NOMO-1 (cell line): ENCODE measurements around the gene ZNF277.

Source experiments
- DNase-seq, 2 experiments: peaks; one replicate each; lab custom pipeline; 2025; ENCODE audit not compliant: unreplicated experiment in 2 of 2; lab: John Stamatoyannopoulos, UW

Gene ZNF277

DNA sequence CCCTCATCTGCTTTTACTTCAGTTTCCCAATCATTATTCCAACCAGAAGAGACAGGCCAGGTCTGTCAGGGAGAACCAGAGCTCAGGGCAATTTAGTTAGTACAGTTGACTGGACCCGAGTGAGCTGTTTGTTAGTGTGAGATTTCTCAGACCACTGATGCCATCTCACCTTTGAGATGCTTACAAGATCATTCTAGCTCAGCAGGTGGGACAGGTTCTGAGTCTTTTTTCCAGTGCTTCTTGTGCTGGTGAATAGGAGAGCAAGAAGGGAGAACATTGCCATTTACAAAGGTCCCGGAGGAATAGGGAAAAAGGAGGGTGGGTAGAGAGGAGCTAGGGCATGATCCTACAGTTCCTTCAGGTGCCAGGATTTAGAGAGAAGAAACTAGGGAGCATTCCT is 131.4 kb downstream of the ZNF277 start:
- DNase-seq, result no peak

GRCh38 chr7:112338786-112339185 is 132.3 kb downstream of the ZNF277 start:
- DNase-seq, result no peak

DNA sequence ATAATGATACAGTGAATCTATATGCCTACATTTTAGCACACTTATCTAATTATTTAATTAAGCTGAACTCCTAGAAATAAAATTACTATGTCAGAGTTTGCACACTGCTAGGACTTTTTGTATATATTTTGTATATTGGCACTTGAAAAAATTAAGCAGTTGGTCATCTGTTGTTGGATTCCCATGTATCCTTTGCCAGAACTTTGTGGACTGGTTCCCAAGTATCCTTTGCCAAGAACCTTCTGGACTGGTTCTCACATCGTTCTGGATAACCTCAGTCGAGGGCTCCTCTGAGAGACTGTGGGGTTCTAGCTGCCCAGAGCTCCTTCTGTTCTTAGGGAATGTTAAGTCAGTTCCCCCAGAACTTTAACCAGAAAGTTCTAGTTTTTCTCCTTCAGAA is 135.0 kb downstream of the ZNF277 start:
- no peak for DNase-seq

DNA sequence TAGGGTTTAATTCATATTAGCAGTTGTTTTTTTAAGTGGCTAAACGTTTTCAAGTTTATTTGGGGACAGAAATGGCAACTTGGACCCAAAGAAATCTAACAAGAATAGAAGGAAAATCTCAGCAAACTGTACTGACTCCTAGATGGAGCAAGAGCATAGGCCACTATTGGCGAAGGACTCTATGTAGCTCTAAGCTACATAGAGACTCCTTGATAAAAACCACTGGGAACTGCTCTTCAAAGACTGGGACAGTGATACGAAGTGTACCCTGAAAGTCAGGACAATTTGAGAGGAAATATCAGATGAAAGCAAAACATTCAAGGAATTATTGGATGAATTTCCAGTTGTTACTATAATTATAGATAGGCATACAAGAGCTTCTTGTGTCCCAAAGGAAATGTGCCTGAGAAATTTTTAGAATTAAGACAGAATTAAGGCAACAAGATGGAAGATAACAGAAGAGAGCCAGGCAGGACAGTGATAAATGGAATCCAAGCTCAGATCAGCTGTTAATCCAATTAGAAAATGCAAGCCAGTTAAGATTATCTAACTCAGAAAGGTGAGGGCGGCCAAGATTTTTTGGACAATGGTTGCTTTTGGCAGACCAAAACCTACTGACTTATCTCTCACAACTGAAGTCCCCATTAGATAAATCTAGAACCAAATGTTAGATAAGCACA is 140.0 kb downstream of the ZNF277 start:
- no peak for DNase-seq

- no peak for DNase-seq
Observed at GRCh38 chr7:112347088-112347487, 140.6 kb downstream of the ZNF277 start.

DNA sequence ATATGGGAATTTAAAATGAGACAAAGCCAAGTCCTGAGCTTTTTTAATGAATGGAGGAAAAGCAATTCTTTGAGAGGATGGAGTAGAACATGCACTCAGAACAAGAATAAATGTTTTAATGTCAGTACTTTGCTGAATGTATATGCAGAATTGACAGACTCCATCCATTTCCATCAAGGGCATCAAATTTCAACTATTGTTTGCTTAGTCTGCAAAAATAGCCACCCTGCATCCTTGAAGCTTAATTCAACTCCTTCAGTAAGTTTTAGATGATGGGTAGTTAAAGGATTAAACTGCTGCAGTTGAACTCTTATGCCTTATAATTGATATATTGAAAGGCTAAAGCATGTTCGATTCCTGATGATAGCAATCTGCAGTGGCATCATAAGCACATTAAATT is 144.1 kb downstream of the ZNF277 start:
- DNase-seq, result no peak

DNA sequence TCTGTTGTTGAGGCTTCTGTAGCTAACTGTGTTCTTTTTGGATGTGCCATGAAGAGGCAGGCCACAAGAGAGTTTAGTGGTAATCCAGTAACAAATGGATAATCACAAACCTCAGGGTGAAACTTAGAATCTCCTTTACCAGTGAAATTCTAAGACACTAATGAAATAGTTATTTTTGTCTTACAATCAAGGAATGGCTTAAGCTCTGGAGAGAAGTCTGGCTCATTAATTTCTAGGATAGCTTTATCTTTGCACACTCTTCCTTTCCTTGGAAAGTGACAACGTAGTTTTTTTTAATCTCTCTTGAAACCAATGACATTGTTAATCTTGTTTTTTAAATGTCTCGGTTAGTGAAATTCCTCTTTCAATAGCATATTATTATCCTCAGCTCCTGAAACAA is 150.1 kb downstream of the ZNF277 start:
- no peak for DNase-seq

- no peak for DNase-seq
Observed at GRCh38 chr7:112357136-112357535, 150.6 kb downstream of the ZNF277 start.

DNA sequence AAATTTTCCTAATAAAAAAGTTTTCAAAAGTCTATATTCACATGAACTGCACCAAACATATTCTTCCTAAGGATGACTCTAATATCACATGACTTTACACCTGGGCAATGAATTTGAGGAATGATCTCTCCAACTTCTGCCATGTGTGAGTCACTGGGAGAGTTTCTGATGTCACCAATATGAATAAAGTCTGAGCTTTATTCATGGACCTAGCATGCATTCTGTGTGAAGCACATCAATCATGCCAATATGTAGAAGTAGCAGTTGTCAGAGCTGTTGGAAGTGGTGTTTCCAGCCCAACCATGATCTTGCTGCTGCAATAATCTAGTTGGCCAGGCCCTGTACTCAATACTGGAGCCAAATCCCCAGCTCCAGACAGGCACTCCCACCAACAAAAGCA is 152.0 kb downstream of the ZNF277 start:
- DNase-seq, result no peak

- DNase-seq, result no peak
Observed at GRCh38 chr7:112359086-112359485, 152.6 kb downstream of the ZNF277 start.

- DNase-seq, result no peak
Observed at GRCh38 chr7:112360681-112361080, 154.2 kb downstream of the ZNF277 start.

- no peak for DNase-seq
Observed at GRCh38 chr7:112361154-112361553, 154.7 kb downstream of the ZNF277 start.

- DNase-seq, result no peak
Observed at GRCh38 chr7:112362053-112362650, 155.7 kb downstream of the ZNF277 start.

- DNase-seq, result no peak
Observed at GRCh38 chr7:112362731-112363131, 156.2 kb downstream of the ZNF277 start.

DNA sequence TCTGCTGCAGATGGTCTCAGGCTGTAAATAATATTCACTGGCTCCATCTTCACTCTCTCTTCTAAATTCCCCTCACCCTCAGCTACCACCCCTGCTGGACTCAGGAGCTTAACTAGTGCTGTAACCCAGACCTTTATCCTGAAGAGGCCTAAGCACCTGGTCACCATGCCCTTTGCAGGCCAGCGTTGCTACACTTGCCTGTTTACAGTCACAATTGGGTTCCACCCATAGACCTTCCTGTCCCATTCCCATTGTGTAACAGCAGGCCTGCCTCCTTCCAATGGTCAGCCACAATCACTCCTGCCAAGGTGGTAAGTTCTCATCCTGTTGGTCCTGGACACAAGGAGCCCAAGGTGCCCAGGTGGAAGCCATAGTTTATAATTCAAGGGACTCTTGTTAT is 157.9 kb downstream of the ZNF277 start:
- DNase-seq, result no peak

DNA sequence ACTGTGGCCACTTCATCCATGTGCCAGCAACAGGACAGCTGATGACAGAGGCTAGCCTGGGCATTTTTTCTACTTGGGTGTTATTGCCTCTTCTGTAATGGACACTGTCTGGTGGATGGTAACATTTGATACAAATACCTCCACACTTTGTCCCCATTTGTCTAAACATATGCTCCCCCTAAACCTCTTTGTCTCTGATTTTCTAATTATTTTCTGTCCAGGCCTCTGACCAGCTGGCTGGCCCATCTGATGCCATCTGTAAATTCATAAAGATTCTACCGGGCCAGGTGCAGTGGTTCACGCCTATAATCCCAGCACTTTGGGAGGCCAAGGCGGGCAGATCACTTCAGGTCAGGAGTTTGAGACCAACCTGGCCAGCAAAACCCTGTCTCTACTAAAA is 159.1 kb downstream of the ZNF277 start:
- no peak for DNase-seq

DNA sequence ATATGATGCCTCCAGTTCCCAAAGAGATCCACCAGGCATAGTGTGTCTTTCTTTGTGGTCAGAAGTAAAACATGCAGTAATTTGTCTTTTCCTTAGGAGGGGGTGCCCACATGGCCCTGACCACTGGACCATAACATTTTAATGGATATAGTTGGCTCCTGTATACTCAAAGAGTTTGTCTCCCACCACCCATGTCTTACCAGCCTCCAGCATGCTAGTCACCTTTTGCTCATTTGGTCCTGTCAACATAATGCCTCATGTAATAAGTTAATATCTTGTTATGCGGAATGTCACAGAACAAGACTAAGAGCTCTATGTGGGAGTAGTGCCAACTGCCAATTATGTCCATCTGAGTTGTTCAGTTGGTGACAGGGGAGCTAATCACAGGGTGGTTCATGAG is 160.4 kb downstream of the ZNF277 start:
- DNase-seq, result no peak

- no peak for DNase-seq
Observed at GRCh38 chr7:112370436-112370835, 163.9 kb downstream of the ZNF277 start.

- DNase-seq, result no peak
Observed at GRCh38 chr7:112371701-112372100, 165.2 kb downstream of the ZNF277 start.

DNA sequence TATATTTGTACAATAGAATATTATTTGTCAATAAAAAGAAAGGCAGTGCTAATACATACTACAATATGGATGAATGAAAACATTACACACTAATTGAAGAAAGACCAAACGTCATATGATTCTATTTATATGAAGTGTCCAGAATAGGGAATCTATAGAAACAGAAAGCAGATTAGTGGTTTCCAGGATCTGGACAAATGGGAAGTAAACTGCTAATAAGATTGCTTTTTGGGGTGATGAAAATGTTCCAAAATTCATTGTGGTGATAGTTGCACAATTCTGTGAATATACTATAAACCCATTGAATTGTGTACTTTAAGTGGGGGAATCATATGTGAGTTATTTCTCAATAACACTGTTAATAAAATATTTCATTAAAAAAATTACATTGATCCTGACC is 165.6 kb downstream of the ZNF277 start:
- DNase-seq, result no peak

DNA sequence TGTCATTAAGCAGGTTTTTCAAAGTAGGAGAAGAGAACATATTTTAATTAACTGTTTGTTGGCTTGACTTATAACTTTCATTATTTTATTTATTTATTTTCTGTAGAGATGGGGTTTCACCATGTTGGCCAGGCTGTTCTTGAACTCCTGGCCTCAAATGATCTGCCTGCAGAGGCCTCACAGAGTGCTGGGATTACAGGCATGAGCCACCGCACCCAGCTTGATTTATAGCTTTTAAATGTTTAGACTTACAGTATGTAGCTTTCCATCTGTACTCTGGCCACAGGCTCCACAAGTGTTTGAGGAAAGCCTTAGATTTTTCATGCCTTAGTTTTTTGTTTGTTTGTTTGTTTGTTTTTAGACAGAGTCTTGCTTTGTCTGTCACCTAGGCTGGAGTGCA is 171.1 kb downstream of the ZNF277 start:
- DNase-seq, result no peak

DNA sequence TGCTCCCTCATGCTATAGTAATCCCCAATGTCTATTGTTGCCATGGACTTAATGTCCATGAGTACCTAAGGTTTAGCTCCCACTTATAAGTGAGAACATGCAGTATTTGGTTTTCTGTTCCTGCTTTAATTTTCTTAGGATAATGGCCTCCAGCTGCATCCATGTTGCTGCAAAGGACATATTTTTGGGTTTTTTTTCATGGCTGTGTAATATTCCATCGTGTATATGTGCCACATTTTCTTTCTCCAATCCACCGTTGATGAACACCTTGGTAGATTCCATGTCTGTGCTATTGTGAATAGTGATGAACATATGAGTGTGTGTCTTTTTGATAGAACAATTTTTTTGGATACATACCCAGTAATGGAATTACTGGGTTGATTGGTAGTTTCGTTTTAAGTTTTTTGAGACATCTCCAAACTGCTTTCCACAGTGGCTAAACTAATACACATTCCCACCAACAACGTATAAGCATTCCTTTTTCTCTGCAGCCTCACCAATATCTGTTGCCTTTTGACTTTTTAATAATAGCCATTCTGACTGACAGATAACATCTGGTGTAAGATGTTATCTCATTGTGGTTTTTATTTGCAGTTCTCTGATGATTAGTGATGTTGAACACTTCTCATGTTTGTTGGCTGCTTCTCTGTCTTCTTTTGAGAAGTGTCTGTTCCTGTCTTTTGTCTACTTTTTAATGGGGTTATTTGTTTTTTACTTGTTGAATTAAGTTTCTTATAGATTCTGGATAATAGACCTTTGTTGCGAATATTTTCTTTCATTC is 175.0 kb downstream of the ZNF277 start:
- DNase-seq, result no peak
